H9 (cell line): Measurements from ENCODE around the gene LENG9. TPM values are rescaled to one million over a fixed set of nuclear protein-coding genes. Genes with fewer than 3 reads are reported as not detected.
A peak's percentile ranks its signal among the peaks of the same experiment; 100 is the strongest.

ENCODE experiments used
- DNase-seq: peaks from one replicate; pipeline ENCODE4 v3.0.0-alpha.2; 2017
- H2AFZ ChIP-seq: one replicate; pipeline ENCODE4 v1.6.1; 2013; ENCODE audit warnings: mild to moderate bottlenecking, low read length, control low read depth, moderate library complexity
- H2AK5ac ChIP-seq: 2 replicates; pipeline ENCODE4 v1.6.1; 2013; ENCODE audit warnings: low read length, control low read depth, mixed read lengths; ENCODE audit not compliant: insufficient read length
- H2BK120ac ChIP-seq: one replicate; pipeline ENCODE4 v1.6.1; 2013; ENCODE audit warnings: low read depth, mild to moderate bottlenecking, low read length, control low read depth, inconsistent platforms; ENCODE audit not compliant: poor library complexity, severe bottlenecking
- H2BK12ac ChIP-seq: 2 replicates; pipeline ENCODE4 v1.6.1; 2013; ENCODE audit warnings: low read length, control low read depth, mixed read lengths, low read depth; ENCODE audit not compliant: insufficient read length
- H2BK15ac ChIP-seq: 2 replicates; pipeline ENCODE4 v1.6.1; 2013; ENCODE audit warnings: low read depth, low read length, control low read depth
- H2BK20ac ChIP-seq: one replicate; pipeline ENCODE4 v1.6.1; 2013; ENCODE audit warnings: low read depth, mild to moderate bottlenecking, low read length, control low read depth, inconsistent platforms; ENCODE audit not compliant: poor library complexity, severe bottlenecking
- H2BK5ac ChIP-seq: 2 replicates; pipeline ENCODE4 v1.6.1; 2013; ENCODE audit warnings: low read length, control low read depth, mixed read lengths; ENCODE audit not compliant: insufficient read length
- H3K14ac ChIP-seq: 2 replicates; pipeline ENCODE4 v1.6.1; 2013; ENCODE audit warnings: low read length, control low read depth; ENCODE audit not compliant: insufficient read depth
- H3K18ac ChIP-seq: 2 replicates; pipeline ENCODE4 v1.6.1; 2013; ENCODE audit warnings: low read depth, mild to moderate bottlenecking, mixed read lengths, low read length, control low read depth; ENCODE audit not compliant: insufficient read length
- H3K23ac ChIP-seq: 2 replicates; pipeline ENCODE4 v1.6.1; 2013; ENCODE audit warnings: low read length, control low read depth, mixed read lengths, low read depth; ENCODE audit not compliant: insufficient read length
- H3K23me2 ChIP-seq: 2 replicates; pipeline ENCODE4 v1.6.1; 2013; ENCODE audit warnings: low read depth, mild to moderate bottlenecking, mixed read lengths, low read length, control low read depth; ENCODE audit not compliant: insufficient read length, poor library complexity, severe bottlenecking
- H3K27ac ChIP-seq: 2 replicates; pipeline ENCODE4 v1.5.1; 2013; ENCODE audit warnings: low read length, control low read depth, mixed read lengths, low read depth; ENCODE audit not compliant: insufficient read length
- H3K27me3 ChIP-seq: 2 replicates; pipeline ENCODE4 v1.6.1; 2013; ENCODE audit warnings: low read length, control low read depth, inconsistent platforms; ENCODE audit not compliant: insufficient read depth
- H3K4ac ChIP-seq: 2 replicates; pipeline ENCODE4 v1.6.1; 2013; ENCODE audit warnings: low read depth, mild to moderate bottlenecking, control low read depth, inconsistent platforms, low read length, moderate library complexity
- H3K4me1 ChIP-seq: 2 replicates; pipeline ENCODE4 v1.6.1; 2013; ENCODE audit warnings: low read length, control low read depth, inconsistent platforms; ENCODE audit not compliant: insufficient read depth
- H3K4me2 ChIP-seq: 2 replicates; pipeline ENCODE4 v1.6.1; 2013; ENCODE audit warnings: low read length, control low read depth, mixed read lengths; ENCODE audit not compliant: insufficient read length, insufficient read depth
- H3K56ac ChIP-seq: 2 replicates; pipeline ENCODE4 v1.6.1; 2013; ENCODE audit warnings: low read depth, mild to moderate bottlenecking, mixed read lengths, low read length, control low read depth; ENCODE audit not compliant: insufficient read length
- H3K79me1 ChIP-seq: 2 replicates; pipeline ENCODE4 v1.6.1; 2013; ENCODE audit warnings: low read depth, mild to moderate bottlenecking, moderate library complexity, low read length, control low read depth, inconsistent platforms; ENCODE audit not compliant: insufficient read depth, poor library complexity, severe bottlenecking
- H3K79me2 ChIP-seq: 2 replicates; pipeline ENCODE4 v1.6.1; 2013; ENCODE audit warnings: low read length, control low read depth, inconsistent platforms; ENCODE audit not compliant: insufficient read depth
- H3K9ac ChIP-seq: 2 replicates; pipeline ENCODE4 v1.6.1; 2013; ENCODE audit warnings: low read length, control low read depth, mixed read lengths; ENCODE audit not compliant: insufficient read length; ENCODE audit errors: extremely low read depth
- H3K9me3 ChIP-seq: one replicate; pipeline ENCODE4 v1.6.1; 2013; ENCODE audit warnings: low read depth, low read length, inconsistent platforms; ENCODE audit not compliant: control insufficient read depth
- H3T11ph ChIP-seq: one replicate; pipeline ENCODE4 v1.6.1; 2013; ENCODE audit warnings: mild to moderate bottlenecking, low read length, control low read depth, inconsistent platforms
- H4K20me1 ChIP-seq: one replicate; pipeline ENCODE4 v1.6.1; 2013; ENCODE audit not compliant: control insufficient read depth, insufficient read length, insufficient read depth
- H4K5ac ChIP-seq: 2 replicates; pipeline ENCODE4 v1.6.1; 2013; ENCODE audit warnings: low read depth, mild to moderate bottlenecking, mixed read lengths, low read length, control low read depth; ENCODE audit not compliant: insufficient read length
- H4K8ac ChIP-seq: replicated peaks from 2 replicates; pipeline ENCODE4 v1.6.1; 2013; ENCODE audit warnings: low read length, control low read depth, mixed read lengths, low read depth; ENCODE audit not compliant: insufficient read length
- H4K91ac ChIP-seq: 2 replicates; pipeline ENCODE4 v1.6.1; 2013; ENCODE audit warnings: low read depth, mild to moderate bottlenecking, moderate library complexity, mixed read lengths, low read length, control low read depth; ENCODE audit not compliant: insufficient read length
- H3K27ac Mint-ChIP-seq, 3 experiments: 2 replicates in 2 of 3; 3 replicates in 1 of 3; pipeline ENCODE4 v1.8.0; 2020 to 2021; ENCODE audit warnings: mixed read lengths in 3 of 3, mild to moderate bottlenecking in 1 of 3, moderate library complexity in 1 of 3
- H3K27me3 Mint-ChIP-seq: 2 replicates; pipeline ENCODE4 v1.8.0; 2021; ENCODE audit warnings: low read depth, mild to moderate bottlenecking, moderate library complexity, mixed read lengths
- H3K36me3 Mint-ChIP-seq, 3 experiments: 2 replicates in 2 of 3; 3 replicates in 1 of 3; pipeline ENCODE4 v1.8.0; 2020 to 2021; ENCODE audit warnings: low read depth in 3 of 3, mixed read lengths in 3 of 3; ENCODE audit not compliant: insufficient read depth in 1 of 3
- H3K4me1 Mint-ChIP-seq, 2 experiments: 2 replicates each; pipeline ENCODE4 v1.8.0; 2020; ENCODE audit warnings: mixed read lengths in 2 of 2
- H3K4me3 Mint-ChIP-seq, 2 experiments: 2 replicates in 1 of 2; 3 replicates in 1 of 2; pipeline ENCODE4 v1.8.0; 2020 to 2021; ENCODE audit warnings: mild to moderate bottlenecking in 2 of 2, mixed read lengths in 2 of 2, moderate library complexity in 1 of 2
- H3K9me3 Mint-ChIP-seq, 2 experiments: 2 replicates in 1 of 2; 3 replicates in 1 of 2; pipeline ENCODE4 v1.8.0; 2020; ENCODE audit warnings: mild to moderate bottlenecking in 2 of 2, mixed read lengths in 2 of 2, moderate library complexity in 1 of 2
- WGBS: extraction: QIAGEN DNeasy Blood & Tissue Kit; methylation state at CpG from one replicate; pipeline ENCODE4 v1.1.7; 2013; ENCODE audit warnings: missing lambda C conversion rate, low lambda C conversion rate, mixed read lengths; ENCODE audit not compliant: insufficient read length; ENCODE audit errors: extremely low coverage; 5-methylcytosine and 5-hydroxymethylcytosine counted together
- total RNA-seq: library from RNA; stranded (reverse); gene quantifications from 2 replicates; pipeline ENCODE4 v1.2.1, GENCODE V29; 2021
- TF ChIP-seq, protein P1 (sequence below): fragments of 200-600 bp; sonication (generic); conservative IDR thresholded peaks from 3 replicates; pipeline ENCODE4 v1.8.0; 2021; ENCODE audit warnings: antibody characterized with exemption, mild to moderate bottlenecking

Gene LENG9
- total RNA-seq, 1 experiment from 2014 or later, result 3.8 TPM

DNA sequence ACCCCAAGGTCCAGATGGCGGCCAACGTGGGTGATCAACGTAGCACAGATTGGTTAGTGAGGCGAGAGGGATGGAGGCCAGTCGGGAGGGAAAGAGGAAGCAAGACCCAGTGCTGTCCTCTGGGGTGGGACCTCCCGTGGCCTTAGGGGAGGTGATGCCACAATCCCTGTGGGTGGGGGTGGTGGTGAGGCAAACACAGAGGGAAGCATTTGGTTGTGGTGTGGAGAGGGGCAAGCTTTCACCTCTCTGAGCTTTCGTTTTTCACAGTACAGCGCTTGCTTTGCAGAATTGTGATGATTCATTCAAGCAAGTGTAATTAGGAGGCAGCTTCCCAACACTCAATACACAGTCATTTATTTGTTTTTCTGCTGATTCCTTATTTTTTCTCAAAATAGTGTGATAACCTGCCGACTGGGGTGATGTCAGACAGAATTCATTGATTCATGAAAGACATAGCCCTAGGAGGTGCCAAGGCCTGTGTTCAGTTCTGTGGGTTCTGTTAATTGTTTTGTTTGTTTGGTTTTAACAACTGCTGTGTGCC lies 12.2 kb downstream of the LENG9 start:
- no peak overlapping the region for H2AK5ac ChIP-seq
- H4K8ac ChIP-seq, result no peak overlapping the region
- H3K4me2 ChIP-seq, result no peak overlapping the region
- peaks cover 19% of the 10 kb centered on the region for H3K79me2 ChIP-seq
- Mint-ChIP-seq H3K27ac (peak overlapping the region in 2 of 3 experiments; percentile 72 to 76; a peak in 3 of 7 replicates), H3K4me3 (peak overlapping the region; percentile 97 to 99), H3K4me1 (peaks cover 16 to 28% of the 10 kb centered on the region in 2 experiments), H3K27me3 (no peaks in the 10 kb centered on the region), H3K36me3 (peaks cover 44 to 61% (median 54%) of the 10 kb centered on the region in 3 experiments), H3K9me3 (peaks cover 4 to 10% of the 10 kb centered on the region in 2 experiments; a peak in 2 of 5 replicates)
- H3K9me3 ChIP-seq, result no peaks in the 10 kb centered on the region
- H4K5ac ChIP-seq, result no peak overlapping the region
- no peak overlapping the region for H3K56ac ChIP-seq
- no peak overlapping the region for H3K27ac ChIP-seq
- H2BK15ac ChIP-seq, result no peak overlapping the region
- H3K23ac ChIP-seq, result no peak overlapping the region
- no peak overlapping the region for H2BK20ac ChIP-seq
- no peak overlapping the region for H3K14ac ChIP-seq
- DNase-seq, result no peak
- no peak overlapping the region for H3K4ac ChIP-seq
- WGBS, result no CpG with 5 or more reads among the region's 9 CpGs
- H4K91ac ChIP-seq, result no peak overlapping the region
- H3K4me1 ChIP-seq, result peaks cover 2% of the 10 kb centered on the region; the same call in 1 of the 2 replicates
- no peak overlapping the region for H2AFZ ChIP-seq
- no peak overlapping the region for H3T11ph ChIP-seq
- no peaks in the 10 kb centered on the region for H3K27me3 ChIP-seq
- no peak overlapping the region for H3K9ac ChIP-seq
- H2BK12ac ChIP-seq, result no peak overlapping the region
- H2BK5ac ChIP-seq, result no peak overlapping the region
- H3K23me2 ChIP-seq, result peaks cover 9% of the 10 kb centered on the region
- no peak overlapping the region for H2BK120ac ChIP-seq
- H3K79me1 ChIP-seq, result peaks cover 10% of the 10 kb centered on the region
- no peak overlapping the region for H3K18ac ChIP-seq
- TF ChIP-seq, protein P1, sequence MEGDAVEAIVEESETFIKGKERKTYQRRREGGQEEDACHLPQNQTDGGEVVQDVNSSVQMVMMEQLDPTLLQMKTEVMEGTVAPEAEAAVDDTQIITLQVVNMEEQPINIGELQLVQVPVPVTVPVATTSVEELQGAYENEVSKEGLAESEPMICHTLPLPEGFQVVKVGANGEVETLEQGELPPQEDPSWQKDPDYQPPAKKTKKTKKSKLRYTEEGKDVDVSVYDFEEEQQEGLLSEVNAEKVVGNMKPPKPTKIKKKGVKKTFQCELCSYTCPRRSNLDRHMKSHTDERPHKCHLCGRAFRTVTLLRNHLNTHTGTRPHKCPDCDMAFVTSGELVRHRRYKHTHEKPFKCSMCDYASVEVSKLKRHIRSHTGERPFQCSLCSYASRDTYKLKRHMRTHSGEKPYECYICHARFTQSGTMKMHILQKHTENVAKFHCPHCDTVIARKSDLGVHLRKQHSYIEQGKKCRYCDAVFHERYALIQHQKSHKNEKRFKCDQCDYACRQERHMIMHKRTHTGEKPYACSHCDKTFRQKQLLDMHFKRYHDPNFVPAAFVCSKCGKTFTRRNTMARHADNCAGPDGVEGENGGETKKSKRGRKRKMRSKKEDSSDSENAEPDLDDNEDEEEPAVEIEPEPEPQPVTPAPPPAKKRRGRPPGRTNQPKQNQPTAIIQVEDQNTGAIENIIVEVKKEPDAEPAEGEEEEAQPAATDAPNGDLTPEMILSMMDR, result no peak
- no peaks in the 10 kb centered on the region for H4K20me1 ChIP-seq
